Cardiac fibroblast (primary cell): ENCODE data around the gene OTUD5.

Experiments used
- DNase-seq, 2 donors: peaks; one replicate each; pipeline versions ENCODE4 v3.0.0 to v3.0.0-alpha.2; 2010; ENCODE audit warnings: low read depth in 2 of 2
- H3K4me3 ChIP-seq, 2 donors: replicated peaks in 1 of 2; 1 replicate in 1 of 2; 2 replicates in 1 of 2; pipeline ENCODE4 v1.5.1; 2011; ENCODE audit warnings: low read depth in 2 of 2, low read length in 2 of 2, mild to moderate bottlenecking in 2 of 2, moderate library complexity in 1 of 2
- TF ChIP-seq, protein P1 (sequence below): IDR thresholded peaks from one replicate; pipeline ENCODE4 v1.5.1; 2011; ENCODE audit warnings: low read depth, mild to moderate bottlenecking, low read length, inconsistent platforms

OTUD5 gene

DNA sequence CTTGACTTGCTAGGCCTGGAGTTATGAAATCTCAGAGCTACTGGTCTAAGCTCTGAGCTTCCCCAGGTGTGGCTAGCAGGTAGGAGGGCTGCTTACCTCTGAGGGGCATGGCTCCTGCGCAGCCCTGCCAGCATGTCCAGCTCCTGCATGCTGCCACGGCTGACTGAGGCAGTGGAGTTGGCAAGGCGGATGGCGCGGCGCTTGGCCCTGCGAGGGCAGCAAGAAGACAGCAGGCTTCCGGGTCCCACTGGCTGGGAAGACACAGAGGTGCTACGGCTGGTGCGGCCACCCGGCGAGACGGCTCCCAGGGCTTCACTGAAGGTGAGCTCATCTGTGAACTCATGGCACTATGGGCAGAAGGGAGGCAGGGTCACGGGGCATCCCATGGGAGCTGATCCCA, 8.6 kb upstream of the OTUD5 start:
- no peak overlapping the region for H3K4me3 ChIP-seq
- TF ChIP-seq, protein P1, sequence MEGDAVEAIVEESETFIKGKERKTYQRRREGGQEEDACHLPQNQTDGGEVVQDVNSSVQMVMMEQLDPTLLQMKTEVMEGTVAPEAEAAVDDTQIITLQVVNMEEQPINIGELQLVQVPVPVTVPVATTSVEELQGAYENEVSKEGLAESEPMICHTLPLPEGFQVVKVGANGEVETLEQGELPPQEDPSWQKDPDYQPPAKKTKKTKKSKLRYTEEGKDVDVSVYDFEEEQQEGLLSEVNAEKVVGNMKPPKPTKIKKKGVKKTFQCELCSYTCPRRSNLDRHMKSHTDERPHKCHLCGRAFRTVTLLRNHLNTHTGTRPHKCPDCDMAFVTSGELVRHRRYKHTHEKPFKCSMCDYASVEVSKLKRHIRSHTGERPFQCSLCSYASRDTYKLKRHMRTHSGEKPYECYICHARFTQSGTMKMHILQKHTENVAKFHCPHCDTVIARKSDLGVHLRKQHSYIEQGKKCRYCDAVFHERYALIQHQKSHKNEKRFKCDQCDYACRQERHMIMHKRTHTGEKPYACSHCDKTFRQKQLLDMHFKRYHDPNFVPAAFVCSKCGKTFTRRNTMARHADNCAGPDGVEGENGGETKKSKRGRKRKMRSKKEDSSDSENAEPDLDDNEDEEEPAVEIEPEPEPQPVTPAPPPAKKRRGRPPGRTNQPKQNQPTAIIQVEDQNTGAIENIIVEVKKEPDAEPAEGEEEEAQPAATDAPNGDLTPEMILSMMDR = no peak

GRCh38 chrX:48961585-48962091, 4.2 kb upstream of the OTUD5 start:
- no peak overlapping the region for H3K4me3 ChIP-seq
- peak in 1 of 2 donors; percentile 88 for DNase-seq
- TF ChIP-seq, protein P1 = no peak

More for the DNA sequence above, 8.6 kb upstream of the OTUD5 start:
- no peak for DNase-seq

DNA sequence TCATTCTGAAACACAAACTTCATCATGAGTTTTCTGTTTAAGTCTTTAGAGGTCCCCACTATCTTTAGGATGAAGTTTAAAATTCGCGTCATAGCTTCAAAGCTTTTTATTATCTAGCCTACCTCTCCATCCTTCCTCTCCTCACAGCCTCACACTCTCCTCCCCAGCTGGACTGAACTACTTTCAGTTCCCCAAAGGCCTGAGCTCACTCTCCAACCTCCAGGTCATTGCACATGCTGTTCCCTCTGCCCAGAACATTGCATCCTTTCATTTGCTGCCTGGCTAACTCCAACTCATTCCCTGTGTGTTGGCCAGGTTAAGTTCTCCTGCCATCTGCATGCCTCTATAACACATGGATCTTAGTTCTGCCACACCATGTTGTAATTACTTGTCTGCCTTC, 2.9 kb upstream of the OTUD5 start:
- no peak for DNase-seq
- H3K4me3 ChIP-seq = no peak overlapping the region
- TF ChIP-seq, protein P1 = no peak

DNA sequence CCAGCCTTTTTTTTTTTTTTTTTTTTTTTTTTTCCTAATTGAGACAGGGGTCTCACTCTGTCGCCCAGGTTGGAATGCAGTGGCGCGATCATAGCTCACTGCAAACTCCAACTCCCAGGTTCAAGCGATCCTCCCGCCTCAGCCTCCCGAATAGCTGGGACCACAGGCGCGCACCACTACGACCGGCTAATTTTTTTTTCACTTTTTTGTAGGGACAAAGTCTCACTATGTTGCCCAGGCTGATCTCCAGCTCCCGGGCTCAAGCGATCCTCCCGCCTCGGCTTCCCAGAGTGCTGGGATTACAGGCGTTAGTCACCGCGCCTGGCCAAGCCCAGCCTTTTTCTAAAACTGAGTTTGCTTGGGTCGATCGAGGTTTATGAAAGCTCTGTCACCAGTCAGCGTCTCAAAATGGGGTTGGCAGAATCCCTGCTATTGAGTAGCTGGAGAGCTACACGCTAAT, 1.3 kb upstream of the OTUD5 start:
- peak; percentile 66 to 75 for DNase-seq
- TF ChIP-seq, protein P1 = no peak
- peak overlapping the region; percentile 34 to 70 for H3K4me3 ChIP-seq

- TF ChIP-seq, protein P1 = no peak
- peak; percentile 98 to 99 for DNase-seq
- H3K4me3 ChIP-seq = peak overlapping the region; percentile 50 to 70
These were observed 624 bp upstream of the OTUD5 start for GRCh38 chrX:48957827-48958634.

- H3K4me3 ChIP-seq = peak overlapping the region; percentile 66 to 70
- TF ChIP-seq, protein P1 = no peak
- no peak for DNase-seq
These were observed 536 bp downstream of the OTUD5 start for GRCh38 chrX:48956728-48957414.
